Subcutaneous abdominal adipose tissue (tissue), 5 donors: ENCODE results near the gene SETD5.
"Not testable (repeated sequence)": the region's sequence is repeated elsewhere in the genome, so short reads cannot be mapped to it uniquely, and the experiment has no call there.

Source experiments
- H3K27ac ChIP-seq: one replicate; pipeline ENCODE4 v1.7.0; 2013; ENCODE audit warnings: low read depth, mild to moderate bottlenecking, inconsistent platforms, low read length, moderate library complexity
- H3K27me3 ChIP-seq, 5 donors: one replicate each; pipeline ENCODE4 v1.7.0; 2013; ENCODE audit warnings: low read length in 5 of 5, inconsistent platforms in 1 of 5; ENCODE audit not compliant: control insufficient read depth in 5 of 5, insufficient read depth in 4 of 5
- H3K36me3 ChIP-seq, 5 donors: one replicate each; pipeline ENCODE4 v1.7.0; 2013; ENCODE audit warnings: low read length in 5 of 5; ENCODE audit not compliant: control insufficient read depth in 5 of 5, insufficient read depth in 5 of 5
- H3K4me1 ChIP-seq, 5 donors: one replicate each; pipeline ENCODE4 v1.7.0; 2013; ENCODE audit warnings: low read length in 5 of 5, mild to moderate bottlenecking in 3 of 5, moderate library complexity in 1 of 5; ENCODE audit not compliant: control insufficient read depth in 5 of 5, insufficient read depth in 5 of 5
- H3K4me3 ChIP-seq, 5 donors: one replicate each; pipeline ENCODE4 v1.7.0; 2013; ENCODE audit warnings: low read length in 5 of 5, low read depth in 1 of 5
- H3K9ac ChIP-seq, 5 donors: one replicate each; pipeline ENCODE4 v1.7.0; 2013; ENCODE audit warnings: low read length in 5 of 5, mild to moderate bottlenecking in 4 of 5, moderate library complexity in 3 of 5
- H3K9me3 ChIP-seq, 5 donors: one replicate each; pipeline ENCODE4 v1.7.0; 2013; ENCODE audit warnings: low read length in 5 of 5; ENCODE audit not compliant: control insufficient read depth in 5 of 5
- donor health status: healthy.
- donor health status: healthy.
- donor health status: healthy.
- donor health status: healthy.
- donor health status: healthy.

SETD5 gene

DNA sequence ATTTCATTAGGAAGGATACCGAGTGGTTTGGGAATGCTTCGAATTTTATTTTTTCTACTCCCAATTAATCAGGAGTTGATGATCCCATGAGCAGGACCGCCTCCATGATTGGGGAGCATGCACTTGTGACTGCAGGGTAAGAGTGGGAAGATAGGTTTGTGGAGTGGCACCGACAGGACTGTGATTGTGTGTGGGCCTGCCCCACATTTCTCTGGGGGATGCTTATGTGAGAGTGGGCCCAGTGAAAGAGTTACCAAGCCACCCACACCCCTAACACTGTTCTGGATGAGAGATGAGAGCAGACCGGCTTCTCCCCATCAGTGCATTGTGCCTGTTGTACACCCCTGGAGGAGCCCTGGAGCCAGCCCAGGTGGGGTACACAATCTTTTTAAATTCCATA is 79.5 kb downstream of the SETD5 start:
- Histone ChIP-seq H3K9ac (no peak overlapping the region), H3K9me3 (no peaks in the 10 kb centered on the region), H3K4me3 (no peak overlapping the region), H3K4me1 (no peaks in the 10 kb centered on the region), H3K27ac (no peak overlapping the region), H3K27me3 (no peaks in the 10 kb centered on the region), H3K36me3 (peaks cover 56 to 90% (median 83%) of the 10 kb centered on the region in 5 donors)

DNA sequence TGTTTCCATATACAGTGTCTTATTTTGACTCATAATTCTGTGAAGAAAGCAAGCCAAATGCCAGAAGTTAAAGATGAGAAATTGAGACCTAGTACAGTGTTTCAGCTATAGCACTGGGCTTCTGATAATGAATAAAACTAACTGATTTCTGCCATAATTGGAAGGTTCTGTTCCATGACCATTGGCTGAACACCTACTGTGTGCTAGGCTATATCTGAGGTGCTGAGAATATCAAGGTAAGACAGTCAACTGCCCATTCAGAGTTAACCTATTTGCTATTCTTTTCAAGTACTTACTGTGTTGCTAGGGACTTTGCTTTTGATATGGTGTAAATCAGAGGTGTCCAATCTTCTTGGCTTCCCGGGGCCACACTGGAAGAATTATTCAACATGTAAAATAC is 82.8 kb downstream of the SETD5 start:
- Histone ChIP-seq H3K4me1 (no peaks in the 10 kb centered on the region), H3K36me3 (peaks cover 36 to 69% (median 63%) of the 10 kb centered on the region in 5 donors), H3K9ac (no peak overlapping the region), H3K27me3 (no peaks in the 10 kb centered on the region), H3K27ac (no peak overlapping the region), H3K4me3 (no peak overlapping the region), H3K9me3 (no peaks in the 10 kb centered on the region)

DNA sequence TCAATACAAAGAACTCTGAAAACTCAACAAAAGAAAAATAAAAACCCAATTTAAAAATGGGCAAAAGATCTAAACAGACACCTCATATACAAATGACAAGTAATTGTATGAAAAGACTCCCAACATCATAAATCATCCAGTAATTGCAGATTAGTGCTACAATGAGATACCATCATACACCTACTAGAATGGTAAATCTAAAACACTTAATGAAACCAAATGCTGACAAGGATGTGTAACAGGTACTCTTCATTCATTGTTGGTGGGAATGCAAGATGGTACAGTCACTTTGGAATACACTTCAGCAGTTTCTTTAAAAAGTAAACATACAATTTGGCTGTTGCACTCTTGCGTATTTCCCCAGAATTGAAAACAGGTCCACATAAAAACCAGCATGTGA is 87.8 kb downstream of the SETD5 start:
- peaks cover 16 to 30% (median 26%) of the 10 kb centered on the region in 5 donors for H3K36me3 ChIP-seq

DNA sequence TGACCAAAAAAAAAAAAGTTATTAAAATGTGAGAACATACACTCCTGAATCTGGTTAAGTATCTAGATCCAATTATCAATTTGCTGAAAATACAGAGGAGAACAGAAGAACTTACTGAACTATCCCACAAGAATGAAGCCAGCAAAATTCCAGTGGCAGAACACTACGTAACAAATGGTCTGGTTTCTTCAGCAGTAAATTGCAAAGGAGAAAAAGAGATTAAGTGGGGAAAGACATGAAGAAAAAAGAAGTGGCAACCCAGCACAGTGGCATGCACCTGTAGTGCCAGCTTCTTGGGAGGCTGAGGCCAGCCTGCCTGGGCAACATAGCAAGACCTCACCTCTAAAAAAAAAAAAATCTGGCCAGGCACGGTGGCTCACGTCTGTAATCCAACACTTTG is 94.1 kb downstream of the SETD5 start:
- H3K36me3 ChIP-seq = peaks cover 0 to 4% (median 0%) of the 10 kb centered on the region in 5 donors
- H3K27ac ChIP-seq = no peak overlapping the region
- H3K4me1 ChIP-seq = no peaks in the 10 kb centered on the region
- no peak overlapping the region for H3K4me3 ChIP-seq
- H3K27me3 ChIP-seq = no peaks in the 10 kb centered on the region
- H3K9ac ChIP-seq = no peak overlapping the region
- H3K9me3 ChIP-seq = peaks cover 2 to 8% (median 5%) of the 10 kb centered on the region in 5 donors

More for the DNA sequence above, 87.8 kb downstream of the SETD5 start:
- no peaks in the 10 kb centered on the region for H3K27me3 ChIP-seq
- no peak overlapping the region for H3K9ac ChIP-seq
- no peak overlapping the region for H3K27ac ChIP-seq
- no peak overlapping the region for H3K4me3 ChIP-seq
- H3K4me1 ChIP-seq = no peaks in the 10 kb centered on the region
- H3K9me3 ChIP-seq = peaks cover 2 to 8% (median 5%) of the 10 kb centered on the region in 5 donors

DNA sequence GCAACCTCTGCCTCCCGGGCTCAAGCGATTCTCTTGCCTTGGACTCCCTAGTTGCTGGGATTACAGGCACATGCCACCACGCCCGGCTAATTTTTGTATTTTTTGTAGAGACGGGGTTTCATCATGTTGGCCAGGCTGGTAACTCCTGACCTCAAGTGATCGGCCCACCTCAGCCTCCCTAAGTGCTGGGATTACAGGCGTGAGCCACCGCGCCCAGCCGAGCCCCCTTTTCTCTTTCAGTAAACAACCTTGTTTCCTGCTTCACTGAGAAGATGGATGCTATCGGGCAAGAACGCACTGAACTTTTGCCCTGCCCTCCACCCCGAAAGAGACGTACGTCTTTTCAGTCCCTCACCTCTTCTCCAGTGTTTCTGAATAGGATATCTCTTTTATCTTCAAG is 96.6 kb downstream of the SETD5 start:
- H3K9ac ChIP-seq = not testable (repeated sequence)

DNA sequence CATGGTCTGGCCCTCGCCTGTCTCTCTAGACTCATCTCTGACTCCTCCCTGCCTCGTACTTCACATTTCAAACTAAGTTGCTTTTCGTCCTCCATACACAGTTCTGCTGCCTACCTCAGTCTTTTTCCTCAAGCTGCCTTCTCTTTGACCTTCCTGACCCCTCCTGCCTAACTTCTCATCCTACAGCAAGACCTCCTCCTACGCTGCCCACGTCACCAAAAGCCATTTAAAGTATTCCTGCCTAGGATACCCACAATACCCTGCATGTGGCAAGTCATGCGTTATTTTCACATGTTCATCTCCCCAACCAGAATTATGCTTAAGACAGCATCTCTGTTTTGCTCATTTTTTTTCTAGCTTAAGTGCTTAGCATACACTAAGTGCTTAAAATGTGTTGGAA is 99.5 kb downstream of the SETD5 start:
- Histone ChIP-seq H3K27ac (no peak overlapping the region), H3K9ac (no peak overlapping the region), H3K9me3 (no peaks in the 10 kb centered on the region), H3K4me1 (peaks cover 0 to 14% (median 9%) of the 10 kb centered on the region in 5 donors), H3K4me3 (no peak overlapping the region), H3K27me3 (peaks cover 5 to 25% (median 21%) of the 10 kb centered on the region in 5 donors), H3K36me3 (peaks cover 0 to 4% (median 0%) of the 10 kb centered on the region in 5 donors)

More for the DNA sequence above, 96.6 kb downstream of the SETD5 start:
- H3K4me1 ChIP-seq, H3K27ac ChIP-seq, H3K9me3 ChIP-seq, H3K36me3 ChIP-seq, H3K27me3 ChIP-seq, H3K4me3 ChIP-seq: not testable (repeated sequence)

DNA sequence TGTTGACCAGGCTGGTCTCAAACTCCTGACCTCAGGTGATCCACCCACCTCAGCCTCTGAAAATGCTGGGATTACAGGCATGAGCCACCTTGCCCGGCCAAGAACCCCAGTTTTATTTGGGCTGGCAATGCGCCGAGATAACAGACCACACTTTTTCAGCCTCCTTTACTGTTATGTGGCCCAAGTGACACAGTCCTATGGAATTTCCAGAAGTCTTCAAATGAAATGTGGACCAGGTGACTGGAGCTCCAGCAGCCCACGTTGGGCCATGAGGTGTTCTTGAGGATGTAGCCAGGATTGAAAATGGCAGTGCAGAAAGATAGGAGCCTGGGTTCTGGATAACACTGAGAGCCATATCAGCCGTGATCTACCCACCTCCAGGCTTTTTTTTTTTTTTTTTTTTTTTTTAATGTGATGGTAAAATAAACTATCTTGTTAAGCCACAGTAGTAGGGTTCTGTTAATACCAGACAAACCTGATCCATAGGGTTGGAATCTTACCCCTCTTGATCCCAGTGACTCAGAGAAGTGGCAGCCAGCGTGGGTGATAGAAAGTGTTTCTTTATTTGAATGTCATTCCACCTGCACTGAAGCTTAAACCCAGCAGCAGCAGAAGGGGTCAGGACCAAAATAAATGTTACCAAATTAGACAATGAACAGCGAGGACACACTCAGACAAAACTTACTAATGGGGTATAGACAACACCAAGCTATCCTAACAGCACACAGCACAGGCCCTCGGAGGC is 100.6 kb downstream of the SETD5 start:
- H3K4me3 ChIP-seq = no peak overlapping the region
- no peak overlapping the region for H3K9ac ChIP-seq
- H3K27me3 ChIP-seq = peaks cover 5 to 29% (median 21%) of the 10 kb centered on the region in 5 donors
- no peak overlapping the region for H3K27ac ChIP-seq
- H3K36me3 ChIP-seq = no peaks in the 10 kb centered on the region
- H3K9me3 ChIP-seq = no peaks in the 10 kb centered on the region
- peaks cover 0 to 14% (median 9%) of the 10 kb centered on the region in 5 donors for H3K4me1 ChIP-seq

DNA sequence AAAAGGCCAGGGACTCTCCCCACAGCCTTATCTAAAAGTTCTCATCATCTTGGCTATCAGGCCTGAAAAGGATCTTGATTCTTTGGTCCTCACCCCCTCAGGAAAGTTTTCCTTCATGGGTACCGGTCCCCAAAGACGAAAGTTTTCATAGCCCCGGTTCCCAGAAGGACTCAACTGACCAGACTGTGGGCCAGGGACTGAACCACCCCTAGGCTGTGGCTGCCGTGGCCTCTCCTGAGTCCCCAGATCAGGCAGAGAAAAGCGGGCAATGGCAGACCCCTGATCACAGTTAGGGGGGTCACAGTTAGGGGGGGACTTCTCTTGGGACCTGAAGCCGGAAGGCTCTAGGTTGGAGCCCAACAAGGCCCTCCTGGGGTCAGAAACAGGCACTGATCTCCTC is 101.4 kb downstream of the SETD5 start:
- Histone ChIP-seq H3K27ac (no peak overlapping the region), H3K4me1 (peaks cover 0 to 14% (median 9%) of the 10 kb centered on the region in 5 donors), H3K9ac (no peak overlapping the region), H3K36me3 (no peaks in the 10 kb centered on the region), H3K9me3 (no peaks in the 10 kb centered on the region), H3K4me3 (no peak overlapping the region), H3K27me3 (peaks cover 5 to 29% (median 21%) of the 10 kb centered on the region in 5 donors)

DNA sequence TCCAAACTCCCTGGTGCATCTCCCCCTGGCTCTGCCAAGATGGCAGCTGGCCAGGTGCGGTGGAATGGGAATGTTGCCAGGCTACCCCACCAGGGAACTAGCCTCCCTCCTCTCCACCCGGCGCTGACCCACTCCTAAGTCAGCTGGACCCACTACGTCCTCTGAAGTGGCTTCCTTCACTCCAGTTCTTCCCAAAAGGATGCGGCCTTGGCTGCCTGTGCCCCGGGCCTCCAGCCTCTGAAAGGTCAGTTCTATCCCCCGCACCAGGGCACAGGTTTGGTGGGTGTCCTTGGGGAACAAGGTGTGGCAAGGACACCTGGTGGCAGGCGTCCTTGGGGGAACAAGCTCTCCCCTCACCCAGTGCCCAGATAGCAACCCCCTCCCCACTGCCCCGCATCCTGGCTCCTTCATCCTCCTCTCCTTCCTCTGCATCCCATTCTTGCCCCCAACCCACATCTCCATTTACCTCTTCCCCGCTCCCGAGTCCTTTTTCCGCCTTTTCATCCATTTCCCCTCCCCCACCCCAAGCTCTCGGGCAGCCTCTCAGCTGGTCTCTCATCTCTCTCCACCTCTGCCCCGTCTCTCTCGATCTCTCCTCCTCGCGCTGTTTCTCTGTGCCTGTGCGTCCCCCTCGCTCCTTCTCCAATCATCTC is 102.2 kb downstream of the SETD5 start:
- no peaks in the 10 kb centered on the region for H3K36me3 ChIP-seq
- no peak overlapping the region for H3K27ac ChIP-seq
- H3K4me3 ChIP-seq = no peak overlapping the region
- peaks cover 5 to 29% (median 21%) of the 10 kb centered on the region in 5 donors for H3K27me3 ChIP-seq
- H3K9ac ChIP-seq = no peak overlapping the region
- H3K9me3 ChIP-seq = no peaks in the 10 kb centered on the region
- H3K4me1 ChIP-seq = peaks cover 0 to 14% (median 9%) of the 10 kb centered on the region in 5 donors
